ENCODE measurements around the gene PROC.

DNA sequence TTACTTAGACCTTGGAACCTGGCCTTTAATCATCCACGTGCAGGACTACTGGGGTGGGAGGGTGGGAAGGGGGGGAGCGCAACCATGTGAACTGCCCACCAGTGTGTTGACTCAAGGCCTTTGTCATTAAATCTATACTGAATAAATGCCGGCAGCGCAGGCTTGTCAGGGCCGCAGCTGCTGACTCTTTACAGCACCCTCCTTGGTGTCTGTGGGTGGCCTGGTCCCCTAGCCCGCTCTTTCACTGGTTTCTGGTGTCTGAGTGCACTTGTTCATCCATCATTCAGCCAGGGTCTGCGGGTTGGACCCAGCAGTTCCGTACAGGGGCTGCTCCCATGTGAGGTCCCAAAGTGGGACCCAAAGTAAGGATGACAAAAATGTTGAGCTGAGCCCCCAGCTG is 42.0 kb upstream of the PROC start:
- TF ChIP-seq CTCF (IDR thresholded peaks at IDR 0.05; ENCODE audit: insufficient read depth, low read length, poor library complexity, severe bottlenecking) (no peak), EZH2phosphoT487 (conservative IDR thresholded peaks at IDR 0.05; ENCODE audit: low read length) (no peak)

Measured in SU-DHL-6 (cell line).